HL-60 (cell line): ENCODE measurements around the gene PHLPP2.

ENCODE experiments used
- POLR2AphosphoS5 ChIP-seq: IDR thresholded peaks from 2 replicates; pipeline ENCODE4 v1.6.1; 2012; ENCODE audit warnings: low read depth
- TF ChIP-seq, protein P1 (sequence below): IDR thresholded peaks from one replicate; pipeline ENCODE4 v1.5.1; 2011; ENCODE audit warnings: low read length, control low read depth, inconsistent platforms; ENCODE audit not compliant: insufficient read depth

DNA sequence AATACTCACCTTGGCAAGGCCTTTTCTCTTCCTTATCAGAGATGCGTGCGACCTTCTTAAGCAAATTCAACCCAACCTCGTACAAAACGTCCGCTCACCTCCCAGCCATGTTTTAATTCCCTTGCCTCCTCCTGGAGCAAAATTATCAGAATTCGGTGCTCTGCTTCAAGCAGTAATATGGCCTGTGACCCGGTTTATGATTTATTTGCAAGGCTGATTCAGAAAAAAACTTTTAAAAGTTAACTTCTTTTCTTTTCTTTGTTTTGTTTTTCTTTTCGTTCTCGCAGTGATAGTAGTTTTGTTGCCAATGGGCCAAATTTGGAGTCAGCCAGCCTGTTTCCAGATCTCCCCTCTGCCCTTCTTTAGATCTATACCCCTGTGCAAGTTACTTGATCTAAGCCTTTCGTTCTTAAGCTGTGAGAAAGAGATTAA, at the start of gene PHLPP2:
- TF ChIP-seq, protein P1, sequence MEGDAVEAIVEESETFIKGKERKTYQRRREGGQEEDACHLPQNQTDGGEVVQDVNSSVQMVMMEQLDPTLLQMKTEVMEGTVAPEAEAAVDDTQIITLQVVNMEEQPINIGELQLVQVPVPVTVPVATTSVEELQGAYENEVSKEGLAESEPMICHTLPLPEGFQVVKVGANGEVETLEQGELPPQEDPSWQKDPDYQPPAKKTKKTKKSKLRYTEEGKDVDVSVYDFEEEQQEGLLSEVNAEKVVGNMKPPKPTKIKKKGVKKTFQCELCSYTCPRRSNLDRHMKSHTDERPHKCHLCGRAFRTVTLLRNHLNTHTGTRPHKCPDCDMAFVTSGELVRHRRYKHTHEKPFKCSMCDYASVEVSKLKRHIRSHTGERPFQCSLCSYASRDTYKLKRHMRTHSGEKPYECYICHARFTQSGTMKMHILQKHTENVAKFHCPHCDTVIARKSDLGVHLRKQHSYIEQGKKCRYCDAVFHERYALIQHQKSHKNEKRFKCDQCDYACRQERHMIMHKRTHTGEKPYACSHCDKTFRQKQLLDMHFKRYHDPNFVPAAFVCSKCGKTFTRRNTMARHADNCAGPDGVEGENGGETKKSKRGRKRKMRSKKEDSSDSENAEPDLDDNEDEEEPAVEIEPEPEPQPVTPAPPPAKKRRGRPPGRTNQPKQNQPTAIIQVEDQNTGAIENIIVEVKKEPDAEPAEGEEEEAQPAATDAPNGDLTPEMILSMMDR, result no peak
- TF ChIP-seq POLR2AphosphoS5, result no peak
